NCI-H1694 (cell line): ENCODE results near the gene BCL6.

Source experiments
- DNase-seq: peaks from one replicate; lab custom pipeline; 2025; lab: John Stamatoyannopoulos, UW

BCL6 gene

DNA sequence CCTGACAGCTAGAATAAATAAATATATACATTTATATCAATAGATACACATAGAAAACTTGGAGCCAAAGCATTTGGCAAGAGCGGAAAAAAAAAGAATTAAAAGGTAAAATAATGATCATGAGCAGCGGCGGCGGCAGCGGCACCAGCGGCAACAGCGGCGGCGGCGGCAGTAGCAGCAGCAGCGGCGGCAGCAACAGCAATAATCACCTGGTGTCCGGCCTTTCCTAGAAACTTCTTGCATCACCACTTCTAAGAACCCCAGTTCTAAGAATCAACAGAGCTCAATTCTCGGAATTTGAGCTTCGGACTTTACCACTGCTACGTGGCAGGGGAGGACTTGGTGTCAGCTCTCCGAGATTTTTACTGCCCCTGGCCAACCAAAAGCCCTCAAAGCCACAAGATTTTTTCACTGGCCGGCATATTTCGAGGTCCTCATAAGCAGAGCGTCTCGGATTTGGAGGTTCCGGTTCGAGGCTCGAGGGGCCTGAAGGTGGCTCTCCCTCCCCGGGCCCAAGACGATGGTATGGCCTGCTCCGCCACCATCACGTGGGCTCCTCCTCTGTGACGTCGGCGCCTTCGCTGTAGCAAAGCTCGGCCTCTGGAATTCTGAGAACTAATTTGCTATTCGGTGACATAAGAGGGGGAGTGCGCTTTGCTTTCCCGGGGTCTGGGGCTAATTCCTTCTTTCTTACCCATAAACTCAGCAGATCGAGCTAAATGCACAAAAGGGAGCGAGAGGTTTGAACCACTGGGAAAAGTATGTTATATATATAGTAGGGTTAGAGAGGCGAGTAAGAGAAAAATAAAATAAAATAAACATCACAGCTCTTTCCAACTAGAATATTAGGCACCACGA, at the start of gene BCL6:
TSS of gene BCL6 (minus strand) at position 268 of the 858 bp plus-strand sequence. CDS start 11,775 bp downstream, outside the sequence.
- DNase-seq = peak; percentile 88

DNA sequence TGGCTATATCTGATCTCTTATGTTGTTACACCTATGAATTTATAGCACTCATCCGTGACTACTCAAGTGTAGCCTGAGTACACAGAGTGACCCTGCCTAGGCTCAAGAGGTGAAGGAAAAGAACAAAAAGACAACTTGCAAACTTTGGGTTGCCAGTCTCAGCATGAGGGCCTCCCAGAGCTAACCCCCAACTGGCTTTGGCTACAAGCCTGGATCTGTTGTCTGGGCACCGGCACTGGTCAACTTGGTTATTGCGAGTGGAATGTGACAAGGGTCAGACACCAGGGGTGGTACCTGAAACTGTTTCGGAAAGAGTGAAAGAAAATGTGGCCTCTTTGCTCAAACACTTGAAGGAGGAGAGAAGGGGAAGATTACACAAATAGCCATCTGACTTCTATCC, 49.5 kb upstream of the BCL6 start:
- DNase-seq = no peak

DNA sequence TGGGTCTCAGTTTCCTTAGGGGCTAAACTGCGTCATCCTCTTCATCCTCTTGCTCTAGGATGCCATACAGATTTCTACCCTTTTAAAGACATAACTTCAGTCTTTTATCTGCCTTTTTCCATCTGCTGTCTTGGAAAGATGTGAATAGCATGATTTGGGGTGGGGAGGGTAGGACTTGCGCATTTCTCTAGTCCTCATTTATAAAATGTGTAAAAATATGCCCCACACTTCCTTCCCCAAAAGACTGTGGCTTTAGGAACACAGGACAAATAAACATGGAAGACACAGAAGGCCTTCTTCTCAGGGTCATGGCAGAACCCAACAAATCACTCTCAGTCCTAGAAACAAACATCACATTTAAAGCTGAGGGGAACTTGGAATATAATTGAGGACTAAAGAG, 48.4 kb upstream of the BCL6 start:
- no peak for DNase-seq

DNA sequence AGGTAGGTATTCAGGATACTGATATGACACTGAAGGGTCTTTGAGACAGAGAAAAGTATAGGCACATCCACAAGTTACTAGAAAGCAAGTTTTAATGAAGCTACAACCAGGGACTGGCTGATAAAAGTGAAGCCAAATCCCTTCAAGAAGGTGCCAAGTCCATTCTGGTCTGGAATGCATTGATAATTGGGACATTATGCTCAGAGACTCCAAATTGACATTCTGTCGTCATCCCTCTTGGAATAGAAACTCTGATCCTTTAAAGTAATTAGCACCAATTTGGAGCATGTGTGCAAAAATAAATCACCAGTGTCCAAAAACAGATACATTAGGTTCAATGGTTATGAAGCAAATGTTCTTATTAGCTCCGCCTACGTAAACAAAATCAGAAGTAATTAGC, 47.3 kb upstream of the BCL6 start:
- no peak for DNase-seq

DNA sequence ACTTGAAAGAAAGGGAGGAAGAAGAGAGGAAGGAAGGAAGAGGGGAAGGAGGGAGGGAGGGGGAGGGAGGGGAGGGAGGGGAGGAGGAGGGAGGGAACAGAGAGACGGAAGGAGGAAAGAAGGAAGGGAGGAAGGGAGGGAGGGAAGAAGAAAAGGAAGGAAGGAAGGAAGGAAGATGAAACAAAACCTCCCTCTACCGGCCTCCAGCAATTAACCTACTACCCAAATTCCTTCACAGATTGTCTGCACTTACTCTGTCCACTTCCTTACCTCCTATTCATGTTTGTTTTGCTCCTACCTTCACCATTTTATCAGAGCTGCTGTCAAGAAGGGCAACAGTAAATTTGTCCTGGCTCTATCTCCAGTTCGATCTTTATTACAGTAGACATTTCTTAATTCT, 44.6 kb upstream of the BCL6 start:
- no peak for DNase-seq

DNA sequence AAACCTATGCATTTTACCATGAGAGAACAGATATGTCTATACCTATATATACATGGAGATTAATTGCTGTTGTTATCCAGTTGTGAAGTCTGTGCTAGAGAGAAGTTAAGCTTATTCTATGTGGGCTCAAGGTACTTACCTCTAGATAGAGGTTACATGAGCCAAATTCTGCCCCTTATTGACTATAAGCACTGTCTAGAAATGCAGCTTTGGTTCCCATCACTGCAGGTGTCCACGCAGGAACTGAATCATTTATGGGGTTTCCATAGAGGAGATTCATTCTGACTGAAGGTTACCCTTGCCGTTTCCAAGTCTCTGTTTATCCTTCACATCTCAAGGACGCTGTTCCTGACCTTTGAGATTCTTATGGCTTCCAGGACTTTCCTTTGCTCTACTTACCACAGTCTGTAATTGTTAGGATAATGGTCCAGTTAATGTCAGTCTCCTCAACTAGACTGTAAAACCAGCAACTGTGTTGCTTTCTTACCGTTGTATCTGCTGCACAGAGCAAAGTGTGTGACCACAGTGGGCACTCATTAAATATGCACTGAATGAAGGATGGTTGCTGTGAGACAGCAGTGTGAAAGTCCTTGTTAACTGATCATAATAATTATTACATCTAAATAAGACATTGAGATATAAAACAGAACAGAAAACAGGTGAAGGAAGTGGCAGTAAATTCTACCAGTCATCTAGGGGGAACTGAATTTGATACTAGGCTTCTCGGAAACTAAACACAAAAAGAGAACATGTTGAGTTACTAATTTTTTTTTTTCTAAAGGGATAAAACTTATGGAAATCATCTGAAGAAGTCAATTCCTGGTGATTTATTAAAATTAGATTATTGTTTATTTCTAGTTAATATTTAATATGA, 44.0 kb upstream of the BCL6 start:
- no peak for DNase-seq

DNA sequence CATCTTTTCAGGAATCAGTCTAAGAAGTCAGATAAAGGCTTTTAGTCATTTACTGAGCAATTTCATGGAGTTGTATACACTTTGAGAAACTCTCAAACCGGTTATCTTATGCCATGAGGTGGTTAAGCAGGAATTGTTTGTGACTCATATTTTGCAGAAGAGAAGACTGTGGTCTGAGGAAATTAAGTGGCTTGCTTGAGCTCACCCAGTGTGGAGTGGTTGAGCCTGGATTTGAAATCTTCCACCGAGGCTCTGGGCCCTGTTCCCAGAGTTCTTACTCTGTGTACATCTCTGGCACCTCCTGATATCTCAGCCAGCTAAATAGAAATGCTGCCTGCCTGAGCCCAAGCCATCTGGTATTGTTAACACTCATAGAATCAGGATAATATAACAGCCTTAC, 37.8 kb upstream of the BCL6 start:
- peak; percentile 21 for DNase-seq

DNA sequence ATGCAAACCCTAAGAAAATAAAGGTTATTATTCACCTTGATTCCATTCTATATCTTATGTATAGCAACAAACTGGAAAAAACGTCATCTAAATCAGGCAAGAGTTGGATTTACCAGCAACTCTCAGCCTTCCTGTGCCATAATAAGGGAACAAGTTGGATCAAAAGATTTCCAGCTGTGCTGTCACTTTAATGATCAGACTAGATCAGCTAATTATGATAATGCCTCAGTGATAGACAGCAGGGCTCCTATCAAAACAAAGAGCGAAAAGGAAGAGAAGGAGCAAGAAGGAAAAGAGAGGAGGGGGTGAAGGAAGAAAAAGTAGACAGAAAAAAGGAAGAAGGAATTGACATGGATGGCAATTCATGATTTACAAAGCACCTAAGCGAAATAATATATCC, 36.7 kb upstream of the BCL6 start:
- no peak for DNase-seq

DNA sequence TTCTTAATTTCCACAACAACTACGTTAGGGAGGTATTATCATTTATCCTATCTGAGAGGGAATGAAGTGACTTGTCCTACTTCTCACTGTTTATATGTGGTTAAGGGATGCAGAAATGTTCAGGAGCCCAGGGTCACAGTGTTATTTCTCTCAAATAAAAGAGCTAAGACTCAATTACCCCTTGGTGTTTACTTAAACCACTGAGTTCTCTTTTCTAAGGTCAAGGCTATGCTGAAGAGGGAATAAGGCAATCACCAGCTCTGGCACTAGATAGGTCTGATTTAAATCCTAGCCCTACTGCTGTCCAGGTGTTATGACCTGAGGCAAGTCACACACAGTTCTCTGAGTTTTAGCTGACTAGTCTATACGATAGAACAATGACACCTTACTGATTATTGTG, 35.7 kb upstream of the BCL6 start:
- DNase-seq = no peak

DNA sequence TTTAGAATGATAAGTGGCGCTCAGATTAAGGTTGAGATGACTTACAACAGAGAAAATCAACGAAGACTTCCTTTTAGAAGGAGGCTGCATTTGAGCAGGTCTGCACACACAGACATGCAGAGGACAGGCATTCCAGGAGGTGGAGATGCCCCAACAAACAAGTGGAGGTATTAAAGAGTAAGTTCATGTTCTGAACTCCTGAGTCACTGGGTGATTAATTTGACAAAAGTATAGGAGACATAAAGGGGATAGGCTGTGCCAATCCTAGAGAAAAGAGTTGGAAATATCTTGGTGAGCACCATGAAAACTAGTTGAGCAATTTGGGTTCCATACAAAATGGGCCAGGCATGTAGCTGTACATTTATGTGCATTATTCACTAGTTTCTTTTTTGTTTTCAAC, 33.5 kb upstream of the BCL6 start:
- DNase-seq = no peak

DNA sequence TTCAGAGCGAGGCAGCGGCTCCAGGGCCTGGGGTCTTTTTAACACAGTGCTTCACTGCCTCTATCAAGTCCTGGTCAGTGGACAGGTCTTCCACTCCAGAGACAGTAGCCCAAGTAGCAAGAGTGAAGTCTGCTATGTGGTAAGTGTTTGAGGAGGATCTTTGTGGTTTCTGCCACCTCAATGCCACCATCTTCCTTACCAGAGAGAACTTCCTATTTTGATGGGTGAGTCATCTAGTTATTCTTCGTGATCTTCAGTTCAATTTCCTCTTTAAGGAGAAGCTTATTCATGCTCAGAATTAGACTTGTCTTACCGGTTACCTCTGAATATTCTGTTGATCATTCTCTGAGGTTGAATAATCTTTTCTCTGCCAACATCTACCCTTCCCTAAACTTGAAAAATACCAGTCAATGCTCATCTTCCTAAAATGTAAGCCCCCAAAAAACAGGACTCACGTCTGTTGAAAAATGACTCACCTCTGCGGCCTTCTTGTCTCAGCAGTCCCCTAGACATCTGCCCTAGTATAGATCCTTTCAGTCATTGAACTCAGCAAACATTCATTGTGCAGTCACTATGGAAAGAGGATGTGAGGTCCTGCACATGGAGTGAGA, 32.2 kb upstream of the BCL6 start:
- DNase-seq = no peak

DNA sequence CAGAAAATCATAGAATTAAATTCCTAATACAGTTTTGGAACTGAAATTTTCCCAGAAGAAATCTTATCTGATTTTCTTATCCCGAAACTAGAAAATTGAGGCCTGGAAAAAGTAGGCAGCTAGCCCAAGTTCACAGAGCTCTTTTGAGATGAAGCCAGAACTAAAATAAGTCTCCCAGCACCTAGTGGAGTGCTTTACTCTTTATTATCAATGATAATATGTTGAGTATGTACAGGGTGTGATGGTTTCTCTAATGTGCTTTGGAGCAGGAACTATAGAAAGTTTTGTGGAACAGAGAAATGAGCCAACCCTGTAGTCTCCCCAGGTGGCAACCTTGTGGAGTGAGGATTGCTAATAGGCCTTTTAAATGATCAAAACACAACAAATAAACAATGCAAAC, 30.3 kb upstream of the BCL6 start:
- no peak for DNase-seq

DNA sequence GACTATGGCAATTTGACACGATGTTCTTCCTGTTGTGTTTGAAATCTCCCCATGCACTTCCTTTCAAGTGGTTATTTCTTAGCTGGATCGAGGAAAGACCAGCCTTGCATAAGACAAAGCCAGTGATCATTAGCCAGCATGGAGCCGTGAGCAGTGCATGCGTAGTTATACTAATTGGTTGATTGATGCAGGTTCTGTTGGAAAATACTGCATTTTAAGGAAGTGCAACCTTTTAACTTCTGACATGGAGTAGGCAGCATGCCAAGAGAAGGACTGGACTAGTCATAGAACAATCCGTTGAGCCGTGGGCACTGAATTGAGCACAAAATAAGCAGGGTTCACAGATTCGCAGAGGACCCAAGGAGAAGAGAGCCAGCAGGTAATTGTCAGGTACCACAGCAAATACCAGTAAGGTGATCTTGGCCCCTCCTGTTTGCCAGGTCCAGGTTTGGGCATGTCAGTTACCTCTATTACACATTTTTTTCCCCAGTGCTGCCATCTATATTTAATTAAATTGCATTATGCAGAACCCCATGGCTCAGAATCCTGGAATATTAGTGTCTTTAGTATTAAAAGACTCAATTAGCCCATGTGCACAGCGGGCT, 29.0 kb upstream of the BCL6 start:
- no peak for DNase-seq

DNA sequence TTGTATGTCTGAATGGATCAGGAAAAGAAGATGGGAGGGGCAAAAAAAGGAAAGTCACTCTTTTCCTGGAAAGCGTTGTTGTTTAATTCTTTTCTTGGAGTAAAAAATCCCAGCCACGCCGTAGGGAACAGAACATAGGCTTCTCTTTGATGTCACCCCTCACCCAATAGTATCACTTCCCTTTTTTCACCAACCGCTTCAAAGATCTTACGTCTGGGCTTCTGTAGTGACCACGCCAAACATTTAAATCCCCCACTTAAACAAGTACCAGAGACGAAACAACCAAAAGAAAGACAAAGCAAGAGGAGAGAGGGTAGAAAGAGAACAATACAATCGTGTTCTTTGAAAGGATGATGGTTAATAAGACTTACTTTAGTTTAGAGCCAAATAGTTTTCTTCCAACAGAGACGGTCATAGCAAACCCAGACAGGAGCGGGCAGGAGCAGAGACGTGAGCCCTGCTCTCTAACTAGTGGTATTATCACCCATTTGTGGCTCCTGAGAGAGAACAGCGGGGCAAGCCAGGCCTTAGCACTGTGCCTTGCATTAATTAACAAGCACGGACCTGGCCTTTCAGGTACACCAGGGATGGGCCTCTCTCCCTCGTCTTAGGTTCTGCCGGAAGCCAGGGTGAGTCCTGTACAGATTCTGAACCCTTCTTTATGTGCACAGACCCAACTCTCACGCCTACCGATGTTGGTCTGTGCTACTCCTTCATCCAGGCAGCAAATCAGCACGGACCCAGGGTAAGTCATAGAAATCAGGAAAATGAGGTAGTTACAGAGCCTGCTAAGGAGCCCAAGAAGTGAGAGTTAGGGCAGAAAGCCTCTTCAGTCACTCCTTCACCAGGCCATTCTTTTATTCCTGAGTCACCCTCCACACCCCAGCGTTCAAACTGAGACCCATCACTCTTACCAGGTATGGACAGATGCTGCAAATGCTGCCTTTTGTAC, 28.2 kb upstream of the BCL6 start:
- no peak for DNase-seq

DNA sequence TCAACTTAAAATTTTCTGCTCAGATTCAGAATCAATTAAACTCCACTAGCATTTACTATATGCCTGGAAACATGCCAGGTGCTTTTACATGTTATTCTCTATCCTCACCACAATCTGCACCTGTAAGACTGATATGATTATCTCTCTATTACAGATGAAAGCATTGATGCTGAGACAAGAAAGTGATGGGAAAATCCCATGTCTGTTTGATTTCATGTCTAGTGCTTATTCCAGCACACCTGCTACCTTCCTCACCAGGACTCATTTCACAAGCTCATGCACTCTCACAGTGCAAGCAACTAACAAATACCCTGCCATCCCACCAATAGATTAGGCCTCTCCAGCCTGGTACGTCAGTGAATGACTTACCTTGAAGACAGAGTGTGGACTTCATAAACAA, 25.0 kb upstream of the BCL6 start:
- peak; percentile 66 for DNase-seq

DNA sequence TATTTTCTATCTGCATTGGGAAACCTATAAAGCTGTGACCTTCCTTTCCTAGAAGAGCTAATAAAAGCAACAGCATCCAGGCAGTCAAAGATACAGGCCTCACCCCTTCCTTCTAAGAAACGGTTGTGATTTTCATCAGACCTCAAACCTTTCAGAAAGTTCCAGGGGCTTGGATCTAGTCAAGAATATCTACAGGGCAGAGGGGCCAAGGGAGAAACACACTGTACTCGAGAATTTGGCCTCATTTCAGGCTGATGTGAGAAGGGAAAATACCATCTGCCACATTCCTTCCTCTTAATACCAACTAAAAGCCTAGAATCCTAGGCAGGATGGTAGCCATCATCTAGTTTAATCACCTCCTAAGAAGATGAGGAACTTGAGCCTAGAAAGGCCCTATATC, 24.5 kb upstream of the BCL6 start:
- peak; percentile 66 for DNase-seq

DNA sequence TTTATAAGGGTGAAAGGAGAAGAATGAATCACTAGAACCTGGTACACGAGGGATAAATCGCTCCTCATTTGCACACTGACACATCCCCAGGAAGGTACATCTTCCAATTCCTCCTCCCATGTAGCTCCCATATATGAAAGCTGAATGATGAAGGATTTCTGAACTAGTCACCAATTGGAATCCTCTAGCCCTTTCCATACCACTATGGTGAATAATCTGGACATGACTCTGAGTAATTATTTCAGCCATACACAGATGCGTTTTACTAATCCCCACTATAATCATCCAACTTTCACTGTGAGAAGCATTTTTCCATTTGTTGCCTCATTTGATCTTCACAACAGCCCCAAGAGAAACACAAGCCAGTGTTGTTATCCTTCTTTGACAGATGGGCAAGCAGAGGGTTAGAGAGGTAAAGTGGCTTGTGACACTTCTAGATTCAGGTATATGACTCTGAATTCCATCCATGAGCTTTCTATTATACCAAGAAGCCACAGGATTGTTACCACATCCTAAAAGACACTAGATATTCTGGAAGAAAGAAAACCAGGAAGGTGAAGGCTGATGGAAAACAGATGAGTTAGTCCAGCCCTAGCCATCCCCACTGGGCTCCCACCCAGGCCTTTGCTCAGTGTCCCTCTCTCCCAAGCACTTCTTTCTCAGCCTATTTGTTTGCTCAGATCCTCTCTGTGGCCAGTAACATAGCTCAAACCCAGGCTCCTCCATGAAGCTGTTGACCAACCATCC, 22.2 kb upstream of the BCL6 start:
- no peak for DNase-seq

DNA sequence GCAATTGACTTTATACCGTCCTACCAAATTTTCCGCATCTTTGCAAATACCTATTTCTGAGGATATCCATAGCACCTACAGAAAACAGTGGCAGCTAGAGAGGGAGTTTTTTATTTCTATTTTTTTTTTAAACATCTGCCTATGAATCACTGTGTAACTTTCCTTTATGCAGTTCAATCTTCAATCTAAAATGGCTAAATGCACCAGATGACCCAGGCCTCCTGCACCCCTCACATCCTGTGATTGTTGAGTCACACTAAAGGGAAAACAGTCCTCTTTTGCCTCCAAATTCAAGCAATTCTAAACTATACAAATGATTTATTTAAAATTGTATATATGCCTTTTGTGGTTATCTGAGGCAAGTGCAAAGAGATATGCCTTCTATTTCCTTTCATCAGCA, 20.1 kb upstream of the BCL6 start:
- DNase-seq = no peak

DNA sequence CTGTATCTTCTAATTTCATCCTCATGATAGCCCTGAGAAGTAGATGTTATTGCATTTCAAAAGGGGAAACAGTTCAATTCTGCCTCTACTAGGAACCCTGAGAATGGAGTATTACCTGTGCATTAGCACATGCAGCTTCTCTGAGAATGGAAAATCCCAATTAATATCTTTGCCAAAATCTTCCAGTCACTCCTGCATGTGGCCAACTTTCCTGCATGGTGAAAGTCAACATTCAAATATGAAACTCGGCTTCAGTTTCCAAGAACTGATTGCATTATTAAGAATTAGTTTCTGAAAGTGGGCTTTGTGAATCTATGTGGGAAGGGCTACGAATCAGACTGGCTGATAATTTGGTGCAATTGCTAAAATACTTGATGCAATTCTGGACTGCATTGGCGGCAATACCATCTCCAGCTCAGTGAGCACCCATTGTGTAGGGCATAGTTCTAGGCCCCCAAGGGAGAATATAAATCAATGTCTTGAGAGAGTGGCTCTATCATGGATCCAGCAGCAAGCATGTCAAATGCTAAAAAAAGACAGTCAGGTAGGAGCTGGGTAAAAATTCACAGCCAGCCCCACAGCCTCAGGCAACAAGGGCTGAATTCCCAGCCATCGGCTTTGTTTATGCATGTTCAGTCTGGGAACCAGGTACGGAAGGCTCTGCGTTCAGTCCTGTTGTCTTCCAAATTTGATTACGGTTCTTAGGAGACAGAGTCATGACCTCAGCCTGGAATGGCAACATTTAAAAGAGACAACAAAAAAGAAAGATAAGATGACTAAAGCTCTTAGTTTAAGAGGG, 18.8 kb upstream of the BCL6 start:
- no peak for DNase-seq

DNA sequence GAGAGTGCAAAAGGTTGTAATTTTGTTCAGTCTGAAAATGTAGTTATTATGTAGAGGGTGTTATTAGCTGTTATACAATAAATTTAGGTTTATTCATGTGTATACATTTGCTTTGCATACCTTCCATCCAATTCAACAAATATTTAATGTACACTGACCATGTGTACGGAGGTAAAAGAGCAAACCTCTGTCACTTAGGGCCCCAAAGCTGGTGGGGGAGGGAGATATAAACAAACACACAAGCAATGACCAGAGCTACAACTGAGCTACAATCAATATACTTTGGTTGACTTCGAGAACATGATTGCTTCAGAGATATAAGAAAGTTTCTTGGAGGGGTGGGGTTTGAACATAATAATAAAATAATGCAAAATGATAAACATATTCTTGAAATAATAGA, 17.5 kb upstream of the BCL6 start:
- no peak for DNase-seq
